Gastroesophageal sphincter (tissue), 3 donors: ENCODE data around the gene SLFNL1.

Experiments
- EP300 ChIP-seq: sonication (generic); formaldehyde crosslinking; IDR thresholded peaks from one replicate; pipeline ENCODE4 v1.6.1; 2017; ENCODE audit warnings: antibody characterized with exemption, mild to moderate bottlenecking
- POLR2A ChIP-seq, 2 donors: fragments of 450-650 bp; IDR thresholded peaks; one replicate each; pipeline ENCODE4 v1.6.1; 2017; ENCODE audit warnings: antibody characterized with exemption in 2 of 2, mild to moderate bottlenecking in 2 of 2, moderate library complexity in 1 of 2
- POLR2AphosphoS5 ChIP-seq: sonication (generic); formaldehyde crosslinking; IDR thresholded peaks from one replicate; pipeline ENCODE4 v1.6.1; 2017; ENCODE audit warnings: antibody characterized with exemption
- TF ChIP-seq, protein P1 (sequence below), 4 experiments: fragments of 200-600 bp in 2 of 4; fragments of 450-650 bp in 2 of 4; sonication (generic) in 1 of 4; IDR thresholded peaks; one replicate each; pipeline ENCODE4 v1.5.1; 2017 to 2019; ENCODE audit warnings: antibody characterized with exemption in 4 of 4, mild to moderate bottlenecking in 2 of 4, moderate library complexity in 2 of 4

DNA sequence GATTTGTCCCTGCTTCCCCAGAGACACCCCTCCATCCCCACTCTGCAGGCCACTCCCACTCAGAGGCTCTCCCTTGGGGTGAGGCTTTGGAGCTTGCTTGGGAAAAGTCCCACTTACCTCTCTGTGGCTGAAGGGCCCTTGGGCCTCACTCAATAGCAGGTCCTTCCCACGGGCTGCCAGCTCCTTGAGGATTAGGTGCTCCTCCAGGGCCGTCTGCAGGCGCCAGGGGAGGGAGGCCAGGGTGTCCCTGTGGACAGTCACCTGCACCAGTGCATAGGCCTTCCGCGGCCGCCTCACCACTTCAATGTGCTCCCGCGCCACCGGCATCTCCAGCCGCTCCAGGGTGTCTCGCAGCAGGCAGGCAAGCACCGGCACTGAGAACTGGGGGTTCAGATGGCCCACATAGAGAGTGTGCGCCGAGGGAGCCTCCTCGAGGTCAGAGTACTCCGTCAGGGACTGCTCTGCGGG is 1.4 kb downstream of the SLFNL1 start:
- TF ChIP-seq, protein P1, sequence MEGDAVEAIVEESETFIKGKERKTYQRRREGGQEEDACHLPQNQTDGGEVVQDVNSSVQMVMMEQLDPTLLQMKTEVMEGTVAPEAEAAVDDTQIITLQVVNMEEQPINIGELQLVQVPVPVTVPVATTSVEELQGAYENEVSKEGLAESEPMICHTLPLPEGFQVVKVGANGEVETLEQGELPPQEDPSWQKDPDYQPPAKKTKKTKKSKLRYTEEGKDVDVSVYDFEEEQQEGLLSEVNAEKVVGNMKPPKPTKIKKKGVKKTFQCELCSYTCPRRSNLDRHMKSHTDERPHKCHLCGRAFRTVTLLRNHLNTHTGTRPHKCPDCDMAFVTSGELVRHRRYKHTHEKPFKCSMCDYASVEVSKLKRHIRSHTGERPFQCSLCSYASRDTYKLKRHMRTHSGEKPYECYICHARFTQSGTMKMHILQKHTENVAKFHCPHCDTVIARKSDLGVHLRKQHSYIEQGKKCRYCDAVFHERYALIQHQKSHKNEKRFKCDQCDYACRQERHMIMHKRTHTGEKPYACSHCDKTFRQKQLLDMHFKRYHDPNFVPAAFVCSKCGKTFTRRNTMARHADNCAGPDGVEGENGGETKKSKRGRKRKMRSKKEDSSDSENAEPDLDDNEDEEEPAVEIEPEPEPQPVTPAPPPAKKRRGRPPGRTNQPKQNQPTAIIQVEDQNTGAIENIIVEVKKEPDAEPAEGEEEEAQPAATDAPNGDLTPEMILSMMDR (IDR thresholded peaks at IDR 0.05), result no peak
- TF ChIP-seq POLR2A (IDR thresholded peaks at IDR 0.05) (no peak), POLR2AphosphoS5 (no peak), EP300 (no peak)
